GM19193 (cell line): ENCODE data around the gene APH1A.
A peak's percentile ranks its signal among the peaks of the same experiment; 100 is the strongest.

Experiments used
- POLR2A ChIP-seq: IDR thresholded peaks from 4 replicates; pipeline ENCODE4 v1.6.1; 2011; ENCODE audit not compliant: insufficient read depth, insufficient read length; ENCODE audit errors: extremely low read depth

APH1A gene

GRCh38 chr1:150256198-150256553 is 12.6 kb downstream of the APH1A start:
- TF ChIP-seq POLR2A, result no peak

GRCh38 chr1:150249936-150250335 is 18.9 kb downstream of the APH1A start:
- TF ChIP-seq POLR2A, result no peak

- TF ChIP-seq POLR2A, result no peak
Measured at GRCh38 chr1:150243003-150243402, 25.8 kb downstream of the APH1A start.

- TF ChIP-seq POLR2A, result no peak
Measured at GRCh38 chr1:150237746-150238145, 31.1 kb downstream of the APH1A start.

GRCh38 chr1:150236614-150237100 is 32.2 kb downstream of the APH1A start:
- TF ChIP-seq POLR2A, result no peak

GRCh38 chr1:150235852-150236613 is 32.8 kb downstream of the APH1A start, which contains the start of gene ANP32E:
Gene ANP32E (minus strand): TSS chr1:150236112. CDS start chr1:150235786, 326 bp downstream.
- TF ChIP-seq POLR2A, result peak; percentile 98

GRCh38 chr1:150235294-150235851 is 33.4 kb downstream of the APH1A start:
- no peak for TF ChIP-seq POLR2A

GRCh38 chr1:150234566-150235293 is 34.1 kb downstream of the APH1A start:
- peak; percentile 91 for TF ChIP-seq POLR2A

GRCh38 chr1:150234309-150234565 is 34.6 kb downstream of the APH1A start:
- TF ChIP-seq POLR2A, result no peak

- TF ChIP-seq POLR2A, result no peak
Measured at GRCh38 chr1:150233359-150234308, 35.2 kb downstream of the APH1A start.

GRCh38 chr1:150227228-150227627 is 41.6 kb downstream of the APH1A start:
- TF ChIP-seq POLR2A, result no peak

GRCh38 chr1:150226486-150226885 is 42.3 kb downstream of the APH1A start:
- TF ChIP-seq POLR2A, result no peak

- no peak for TF ChIP-seq POLR2A
Measured at GRCh38 chr1:150225546-150225945, 43.3 kb downstream of the APH1A start.

GRCh38 chr1:150224983-150225382 is 43.8 kb downstream of the APH1A start:
- no peak for TF ChIP-seq POLR2A

GRCh38 chr1:150221552-150221951 is 47.3 kb downstream of the APH1A start:
- TF ChIP-seq POLR2A, result no peak
